Neuronal stem cell (in vitro differentiated cells): ENCODE results near the gene DENND6B.
A peak's percentile ranks its signal among the peaks of the same experiment; 100 is the strongest.
"Not testable (repeated sequence)": the region's sequence is repeated elsewhere in the genome, so short reads cannot be mapped to it uniquely, and the experiment has no call there.

Experiments used
- DNase-seq: peaks from one replicate; pipeline ENCODE4 v3.0.0-alpha.2; 2013; ENCODE audit warnings: low spot score
- H2AFZ ChIP-seq: one replicate; pipeline ENCODE4 v1.6.1; 2013; ENCODE audit warnings: mild to moderate bottlenecking, low read length, inconsistent platforms
- H2AK5ac ChIP-seq: 2 replicates; pipeline ENCODE4 v1.6.1; 2013; ENCODE audit warnings: low read depth, mild to moderate bottlenecking, inconsistent platforms, low read length, moderate library complexity, mixed read lengths
- H2BK120ac ChIP-seq: 2 replicates; pipeline ENCODE4 v1.6.1; 2013; ENCODE audit warnings: low read depth, mild to moderate bottlenecking, inconsistent platforms, low read length, moderate library complexity, mixed read lengths
- H2BK12ac ChIP-seq: one replicate; pipeline ENCODE4 v1.6.1; 2013; ENCODE audit warnings: low read length, inconsistent platforms
- H2BK15ac ChIP-seq: 2 replicates; pipeline ENCODE4 v1.6.1; 2013; ENCODE audit warnings: mild to moderate bottlenecking, low read length, inconsistent platforms, mixed read lengths
- H2BK5ac ChIP-seq: one replicate; pipeline ENCODE4 v1.6.1; 2013; ENCODE audit warnings: inconsistent platforms, mild to moderate bottlenecking, low read length, moderate library complexity
- H3K14ac ChIP-seq: one replicate; pipeline ENCODE4 v1.6.1; 2013; ENCODE audit warnings: low read length, inconsistent platforms
- H3K18ac ChIP-seq: 2 replicates; pipeline ENCODE4 v1.6.1; 2013; ENCODE audit warnings: low read length, inconsistent platforms
- H3K23ac ChIP-seq: 2 replicates; pipeline ENCODE4 v1.6.1; 2013; ENCODE audit warnings: low read depth, mild to moderate bottlenecking, mixed read lengths, low read length, inconsistent platforms; ENCODE audit not compliant: poor library complexity
- H3K27ac ChIP-seq: replicated peaks from 3 replicates; pipeline ENCODE4 v1.5.1; 2013; ENCODE audit warnings: low read length, inconsistent platforms
- H3K27me3 ChIP-seq, 3 experiments: 2 replicates each; pipeline ENCODE4 v1.6.1; 2013; ENCODE audit warnings: low read length in 3 of 3, mild to moderate bottlenecking in 2 of 3, inconsistent platforms in 1 of 3, low read depth in 1 of 3, mixed read lengths in 1 of 3, moderate library complexity in 1 of 3; ENCODE audit not compliant: control insufficient read depth in 3 of 3, insufficient read depth in 3 of 3
- H3K36me3 ChIP-seq, 2 donors: replicated peaks in 1 of 2; 2 replicates each; pipeline ENCODE4 v1.6.1; 2013; ENCODE audit warnings: low read length in 2 of 2; ENCODE audit not compliant: control insufficient read depth in 2 of 2, insufficient read depth in 2 of 2
- H3K4ac ChIP-seq: 2 replicates; pipeline ENCODE4 v1.6.1; 2013; ENCODE audit warnings: inconsistent platforms, mild to moderate bottlenecking, low read length, moderate library complexity
- H3K4me1 ChIP-seq, 2 donors: 1 replicate in 1 of 2; 2 replicates in 1 of 2; pipeline ENCODE4 v1.6.1; 2013; ENCODE audit warnings: low read length in 2 of 2, low read depth in 1 of 2; ENCODE audit not compliant: control insufficient read depth in 2 of 2, insufficient read depth in 1 of 2
- H3K4me2 ChIP-seq: one replicate; pipeline ENCODE4 v1.6.1; 2013; ENCODE audit warnings: mild to moderate bottlenecking, low read length, inconsistent platforms; ENCODE audit not compliant: insufficient read depth, poor library complexity, severe bottlenecking
- H3K4me3 ChIP-seq, 2 donors: 2 replicates each; pipeline ENCODE4 v1.5.1; 2013; ENCODE audit warnings: low read length in 2 of 2, mild to moderate bottlenecking in 2 of 2, inconsistent platforms in 1 of 2, moderate library complexity in 1 of 2
- H3K79me1 ChIP-seq: one replicate; pipeline ENCODE4 v1.6.1; 2013; ENCODE audit warnings: low read depth, mild to moderate bottlenecking, inconsistent platforms, low read length, moderate library complexity
- H3K9ac ChIP-seq: one replicate; pipeline ENCODE4 v1.6.1; 2013; ENCODE audit warnings: mild to moderate bottlenecking, low read depth, low read length, inconsistent platforms; ENCODE audit not compliant: poor library complexity
- H3K9me3 ChIP-seq, 2 donors: replicated peaks in 1 of 2; 2 replicates each; pipeline versions ENCODE3 to v1.6.1; 2013; ENCODE audit warnings: low read length in 2 of 2, mild to moderate bottlenecking in 2 of 2, inconsistent platforms in 1 of 2, low read depth in 1 of 2, mixed read lengths in 1 of 2, moderate library complexity in 1 of 2; ENCODE audit not compliant: control insufficient read depth in 2 of 2, insufficient read depth in 1 of 2
- H4K8ac ChIP-seq: one replicate; pipeline ENCODE4 v1.6.1; 2013; ENCODE audit warnings: low read depth, mild to moderate bottlenecking, inconsistent platforms, low read length, moderate library complexity
- H4K91ac ChIP-seq: one replicate; pipeline ENCODE4 v1.6.1; 2013; ENCODE audit warnings: low read length, low read depth, mild to moderate bottlenecking, inconsistent platforms; ENCODE audit not compliant: poor library complexity
- WGBS, 2 donors: extraction: QIAGEN DNeasy Blood & Tissue Kit; methylation state at CpG; one replicate each; pipeline ENCODE4 v1.1.7; 2013; ENCODE audit warnings: missing lambda C conversion rate in 2 of 2, mixed read lengths in 1 of 2; ENCODE audit not compliant: insufficient read length in 2 of 2, insufficient replicate concordance in 1 of 2; ENCODE audit errors: extremely low coverage in 2 of 2; 5-methylcytosine and 5-hydroxymethylcytosine counted together

DENND6B gene

GRCh38 chr22:50337262-50338041 lies 10.6 kb upstream of the DENND6B start:
- H2BK120ac ChIP-seq = no peak overlapping the region
- no peak overlapping the region for H3K4me2 ChIP-seq
- DNase-seq = no peak
- H3K4me1 ChIP-seq = peaks cover 3 to 19% of the 10 kb centered on the region in 2 donors
- H2BK15ac ChIP-seq = no peak overlapping the region
- peaks cover 0 to 26% of the 10 kb centered on the region in 2 donors for H3K36me3 ChIP-seq
- H3K27me3 ChIP-seq = peaks cover 0 to 25% (median 0%) of the 10 kb centered on the region in 3 experiments
- WGBS, 2 donors = 100% methylated on average over 1 to 9 of the region's 13 CpGs
- peak overlapping the region; percentile 96 for H3K23ac ChIP-seq
- peak overlapping the region in 1 of 2 donors; percentile 73 for H3K4me3 ChIP-seq
- peak overlapping the region; percentile 83 for H4K8ac ChIP-seq
- H3K27ac ChIP-seq = peak overlapping the region; percentile 19
- peak overlapping the region; percentile 93 for H4K91ac ChIP-seq
- peaks cover 20% of the 10 kb centered on the region for H3K79me1 ChIP-seq
- peak overlapping the region; percentile 24 for H3K9ac ChIP-seq
- H3K18ac ChIP-seq = no peak overlapping the region
- peak overlapping the region; percentile 91 for H3K4ac ChIP-seq
- peaks cover 0 to 34% of the 10 kb centered on the region in 2 donors for H3K9me3 ChIP-seq
- H2AK5ac ChIP-seq = no peak overlapping the region
- H2BK5ac ChIP-seq = no peak overlapping the region
- peak overlapping the region; percentile 65 for H2BK12ac ChIP-seq
- peak overlapping the region; percentile 58 for H3K14ac ChIP-seq
- H2AFZ ChIP-seq = no peak overlapping the region

GRCh38 chr22:50334433-50334832 lies 7.6 kb upstream of the DENND6B start:
- peaks cover 0 to 15% (median 0%) of the 10 kb centered on the region in 3 experiments for H3K27me3 ChIP-seq
- not testable (repeated sequence) for H3K18ac ChIP-seq

GRCh38 chr22:50329236-50329635 lies 2.4 kb upstream of the DENND6B start:
- DNase-seq = no peak
- H4K8ac ChIP-seq = no peak overlapping the region
- H3K14ac ChIP-seq = no peak overlapping the region
- H2BK120ac ChIP-seq = no peak overlapping the region
- no peak overlapping the region for H3K27ac ChIP-seq
- no peak overlapping the region for H3K4me3 ChIP-seq
- H2AK5ac ChIP-seq = no peak overlapping the region
- H2BK5ac ChIP-seq = no peak overlapping the region
- WGBS, 2 donors = no CpG with 5 or more reads among the region's 6 CpGs
- H3K23ac ChIP-seq = no peak overlapping the region
- H3K27me3 ChIP-seq = no peaks in the 10 kb centered on the region
- no peak overlapping the region for H3K4me2 ChIP-seq
- H3K9me3 ChIP-seq = no peaks in the 10 kb centered on the region
- peaks cover 2% of the 10 kb centered on the region for H3K79me1 ChIP-seq
- H3K4me1 ChIP-seq = peaks cover 10 to 14% of the 10 kb centered on the region in 2 donors
- H3K9ac ChIP-seq = no peak overlapping the region
- no peak overlapping the region for H2BK12ac ChIP-seq
- no peak overlapping the region for H2AFZ ChIP-seq
- no peak overlapping the region for H4K91ac ChIP-seq
- H2BK15ac ChIP-seq = no peak overlapping the region
- no peaks in the 10 kb centered on the region for H3K36me3 ChIP-seq
- H3K18ac ChIP-seq = no peak overlapping the region
- H3K4ac ChIP-seq = no peak overlapping the region

More at GRCh38 chr22:50334433-50334832, 7.6 kb upstream of the DENND6B start:
- Histone ChIP-seq H3K4me1 (peaks cover 0 to 13% of the 10 kb centered on the region in 2 donors), H3K36me3 (peaks cover 0 to 21% of the 10 kb centered on the region in 2 donors), H3K79me1 (peaks cover 15% of the 10 kb centered on the region), H3K9me3 (peaks cover 0 to 24% of the 10 kb centered on the region in 2 donors)
- not testable (repeated sequence) for H3K14ac ChIP-seq, H3K4ac ChIP-seq, H3K4me3 ChIP-seq, H2BK15ac ChIP-seq, H2BK5ac ChIP-seq, H2AK5ac ChIP-seq, H4K91ac ChIP-seq, H4K8ac ChIP-seq, H3K27ac ChIP-seq, H3K4me2 ChIP-seq, H2BK12ac ChIP-seq, DNase-seq, H2AFZ ChIP-seq, H2BK120ac ChIP-seq, H3K9ac ChIP-seq, H3K23ac ChIP-seq
- no CpG with 5 or more reads among the region's 5 CpGs for WGBS, 2 donors

GRCh38 chr22:50327711-50328019 lies 853 bp upstream of the DENND6B start:
- Histone ChIP-seq H4K91ac (peak overlapping the region; percentile 96), H3K23ac (peak overlapping the region; percentile 94), H2BK5ac (peak overlapping the region; percentile 87), H4K8ac (peak overlapping the region; percentile 95), H2BK12ac (no peak overlapping the region), H2AFZ (peak overlapping the region; percentile 99), H2AK5ac (peak overlapping the region; percentile 97), H3K27ac (no peak overlapping the region), H3K14ac (peak overlapping the region; percentile 99), H2BK120ac (no peak overlapping the region), H3K4me2 (peak overlapping the region; percentile 96), H3K27me3 (no peaks in the 10 kb centered on the region), H3K4me1 (peaks cover 10 to 14% of the 10 kb centered on the region in 2 donors), H3K9ac (peak overlapping the region; percentile 93), H3K79me1 (peaks cover 2% of the 10 kb centered on the region), H3K9me3 (no peaks in the 10 kb centered on the region), H3K4ac (no peak overlapping the region), H3K36me3 (no peaks in the 10 kb centered on the region), H3K4me3 (peak overlapping the region; percentile 82 to 90), H3K18ac (peak overlapping the region; percentile 98), H2BK15ac (peak overlapping the region; percentile 90)
- DNase-seq = no peak
- no CpG with 5 or more reads among the region's 22 CpGs for WGBS, 2 donors
